ENCODE measurements around the gene HEATR1. TPM values are rescaled to one million over a fixed set of nuclear protein-coding genes. Genes with fewer than 3 reads are reported as not detected.

HEATR1 gene
- total RNA-seq, 4 donors from 2014 or later: 9.4 to 15.7 (median 13.2) TPM

DNA sequence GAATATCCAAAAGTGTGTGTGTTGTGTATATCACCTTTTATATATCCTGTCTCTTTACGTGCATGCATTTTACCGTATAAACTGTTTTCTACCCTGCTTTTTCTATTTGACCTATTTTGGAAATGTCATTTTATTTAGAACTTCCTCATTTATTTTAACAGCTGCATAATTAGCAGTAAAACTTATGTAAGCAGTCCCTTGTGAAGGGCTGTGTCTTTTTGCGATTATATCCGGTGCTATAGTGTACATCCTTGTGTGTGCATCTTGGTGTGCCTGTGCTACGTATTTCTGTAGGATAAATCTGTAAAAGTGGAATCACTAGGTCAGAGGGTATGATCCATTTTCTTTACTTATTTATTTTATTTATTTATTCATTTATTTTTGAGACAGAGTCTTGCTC, 73.4 kb downstream of the HEATR1 start:
- intact Hi-C loops (cut with DNase I; ENCODE audit: low total_unique reads): no loop called here
- peaks cover 0 to 8% (median 3%) of the 10 kb centered on the region in 4 donors for H3K36me3 ChIP-seq
- H3K27ac ChIP-seq: peak overlapping the region in 2 of 4 donors; percentile 24 to 42

DNA sequence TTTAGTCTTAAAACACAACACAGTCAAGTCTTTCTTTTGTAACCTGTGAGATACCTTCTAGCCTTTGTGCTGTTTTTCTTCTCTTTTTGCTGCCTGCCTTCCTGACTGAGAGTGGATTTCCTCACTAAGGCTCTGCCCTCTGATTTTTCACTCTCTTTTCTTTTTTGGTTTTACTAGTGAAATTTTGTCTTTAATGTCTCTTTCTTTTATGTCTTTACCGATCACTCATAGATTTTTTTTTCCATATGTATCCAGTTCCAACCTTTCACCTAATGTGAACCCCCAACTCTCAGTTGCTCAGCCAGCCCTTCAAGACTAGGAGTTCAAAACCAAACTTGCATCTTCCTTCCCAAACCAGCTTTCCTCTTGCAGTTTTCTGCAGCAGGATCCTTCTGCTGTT, 74.0 kb downstream of the HEATR1 start:
- WGBS, 2 donors (ENCODE audit: low coverage in 1 of 2): 75 to 78% methylated on average over 1 of the region's 1 CpG
- intact Hi-C loops (cut with DNase I; ENCODE audit: low total_unique reads): no loop called here
- peaks cover 0 to 8% (median 3%) of the 10 kb centered on the region in 4 donors for H3K36me3 ChIP-seq
- no peak overlapping the region for H3K27ac ChIP-seq
- TF ChIP-seq, protein P1, sequence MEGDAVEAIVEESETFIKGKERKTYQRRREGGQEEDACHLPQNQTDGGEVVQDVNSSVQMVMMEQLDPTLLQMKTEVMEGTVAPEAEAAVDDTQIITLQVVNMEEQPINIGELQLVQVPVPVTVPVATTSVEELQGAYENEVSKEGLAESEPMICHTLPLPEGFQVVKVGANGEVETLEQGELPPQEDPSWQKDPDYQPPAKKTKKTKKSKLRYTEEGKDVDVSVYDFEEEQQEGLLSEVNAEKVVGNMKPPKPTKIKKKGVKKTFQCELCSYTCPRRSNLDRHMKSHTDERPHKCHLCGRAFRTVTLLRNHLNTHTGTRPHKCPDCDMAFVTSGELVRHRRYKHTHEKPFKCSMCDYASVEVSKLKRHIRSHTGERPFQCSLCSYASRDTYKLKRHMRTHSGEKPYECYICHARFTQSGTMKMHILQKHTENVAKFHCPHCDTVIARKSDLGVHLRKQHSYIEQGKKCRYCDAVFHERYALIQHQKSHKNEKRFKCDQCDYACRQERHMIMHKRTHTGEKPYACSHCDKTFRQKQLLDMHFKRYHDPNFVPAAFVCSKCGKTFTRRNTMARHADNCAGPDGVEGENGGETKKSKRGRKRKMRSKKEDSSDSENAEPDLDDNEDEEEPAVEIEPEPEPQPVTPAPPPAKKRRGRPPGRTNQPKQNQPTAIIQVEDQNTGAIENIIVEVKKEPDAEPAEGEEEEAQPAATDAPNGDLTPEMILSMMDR (IDR thresholded peaks at IDR 0.05): no peak
- TF ChIP-seq EP300 (IDR thresholded peaks at IDR 0.05; ENCODE audit: low read depth): no peak
- TF ChIP-seq POLR2AphosphoS5 (IDR thresholded peaks at IDR 0.05): no peak
- TF ChIP-seq POLR2A (IDR thresholded peaks at IDR 0.05): no peak
- in situ Hi-C loops (cut with MboI; ENCODE audit: low pct_ligation_motif_present in 1 of 4, low pct_unique_long_range_greater_than_20kb in 1 of 4, low sequenced_read_pairs in 3 of 4): no loop called here
- H3K27me3 ChIP-seq: no peaks in the 10 kb centered on the region
- peaks cover 0 to 21% (median 12%) of the 10 kb centered on the region in 4 donors for H3K4me1 ChIP-seq
- no peak for DNase-seq
- H3K9me3 ChIP-seq: no peaks in the 10 kb centered on the region
- H3K4me3 ChIP-seq: no peak overlapping the region

More for the DNA sequence above, 73.4 kb downstream of the HEATR1 start:
- Histone ChIP-seq H3K4me1 (peaks cover 0 to 18% (median 12%) of the 10 kb centered on the region in 4 donors), H3K4me3 (no peak overlapping the region), H3K27me3 (no peaks in the 10 kb centered on the region), H3K9me3 (no peaks in the 10 kb centered on the region)
- in situ Hi-C loops (cut with MboI; ENCODE audit: low pct_ligation_motif_present in 1 of 4, low pct_unique_long_range_greater_than_20kb in 1 of 4, low sequenced_read_pairs in 3 of 4): no loop called here
- WGBS, 2 donors (ENCODE audit: low coverage in 1 of 2): 58 to 66% methylated on average over 5 of the region's 5 CpGs
- DNase-seq: no peak
- no peak for TF ChIP-seq POLR2AphosphoS5 (IDR thresholded peaks at IDR 0.05)
- no peak for TF ChIP-seq POLR2A (IDR thresholded peaks at IDR 0.05)
- TF ChIP-seq, protein P1 (IDR thresholded peaks at IDR 0.05): no peak

DNA sequence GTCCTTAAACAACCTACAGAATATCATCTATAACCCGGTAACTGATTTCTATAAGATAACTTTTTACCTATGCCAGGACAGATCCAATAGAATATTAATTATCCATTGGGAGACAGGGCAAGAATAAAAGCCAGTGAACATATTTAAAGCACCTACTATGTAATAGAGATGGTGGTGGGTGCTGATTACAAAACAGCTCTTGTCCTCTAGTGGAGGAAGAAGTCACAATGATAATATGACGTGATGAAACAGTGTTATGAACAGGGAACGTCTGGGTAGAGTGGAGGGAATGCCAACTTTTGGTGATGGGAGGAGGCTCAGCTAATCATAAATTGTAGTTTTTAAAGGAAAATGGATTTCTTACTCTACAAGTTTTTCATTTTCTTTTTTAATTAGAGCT, 78.2 kb downstream of the HEATR1 start:
- no peak overlapping the region for H3K4me3 ChIP-seq
- WGBS, 2 donors (ENCODE audit: low coverage in 1 of 2): 87 to 97% methylated on average over 3 of the region's 3 CpGs
- peaks cover 0 to 22% (median 8%) of the 10 kb centered on the region in 4 donors for H3K4me1 ChIP-seq
- no peaks in the 10 kb centered on the region for H3K9me3 ChIP-seq
- H3K36me3 ChIP-seq: peaks cover 0 to 8% (median 3%) of the 10 kb centered on the region in 4 donors
- no peak for DNase-seq
- H3K27ac ChIP-seq: no peak overlapping the region
- no peaks in the 10 kb centered on the region for H3K27me3 ChIP-seq
- intact Hi-C loops (cut with DNase I; ENCODE audit: low total_unique reads): no loop called here
- TF ChIP-seq POLR2A (IDR thresholded peaks at IDR 0.05) (no peak), EP300 (IDR thresholded peaks at IDR 0.05; ENCODE audit: low read depth) (no peak), POLR2AphosphoS5 (IDR thresholded peaks at IDR 0.05) (no peak)
- TF ChIP-seq, protein P1 (IDR thresholded peaks at IDR 0.05): no peak
- in situ Hi-C loops (cut with MboI; ENCODE audit: low pct_ligation_motif_present in 1 of 4, low pct_unique_long_range_greater_than_20kb in 1 of 4, low sequenced_read_pairs in 3 of 4): no loop called here

DNA sequence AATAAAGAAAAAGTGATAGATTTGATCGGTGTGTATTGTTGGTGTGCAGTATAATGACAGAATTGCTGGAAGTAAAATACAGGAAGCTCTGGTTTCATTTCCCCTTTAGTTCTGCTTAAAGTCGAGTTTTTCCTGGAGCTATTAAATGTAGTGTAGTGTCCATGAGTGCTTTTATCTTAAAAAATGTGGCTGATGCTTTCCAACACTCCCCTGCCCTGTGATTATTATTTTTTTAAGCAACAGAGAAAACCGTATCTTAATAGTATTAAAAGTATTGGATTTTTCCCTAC, 79.5 kb downstream of the HEATR1 start:
- no peaks in the 10 kb centered on the region for H3K9me3 ChIP-seq
- H3K27ac ChIP-seq: peak overlapping the region; percentile 90 to 95 (median 94)
- intact Hi-C loops (cut with DNase I; ENCODE audit: low total_unique reads): no loop called here
- H3K27me3 ChIP-seq: no peaks in the 10 kb centered on the region
- DNase-seq: no peak
- H3K4me3 ChIP-seq: peak overlapping the region; percentile 38 to 91 (median 76)
- WGBS, 2 donors (ENCODE audit: low coverage in 1 of 2): 2 to 6% methylated on average over 3 of the region's 3 CpGs
- H3K36me3 ChIP-seq: peaks cover 0 to 8% (median 2%) of the 10 kb centered on the region in 4 donors
- no peak for TF ChIP-seq EP300 (IDR thresholded peaks at IDR 0.05; ENCODE audit: low read depth)
- TF ChIP-seq POLR2A (IDR thresholded peaks at IDR 0.05): no peak
- no peak for TF ChIP-seq POLR2AphosphoS5 (IDR thresholded peaks at IDR 0.05)
- TF ChIP-seq, protein P1 (IDR thresholded peaks at IDR 0.05): no peak
- in situ Hi-C loops (cut with MboI; ENCODE audit: low pct_ligation_motif_present in 1 of 4, low pct_unique_long_range_greater_than_20kb in 1 of 4, low sequenced_read_pairs in 3 of 4): no loop called here
- H3K4me1 ChIP-seq: peaks cover 0 to 15% (median 6%) of the 10 kb centered on the region in 4 donors

All from transverse colon (tissue), 4 donors.